HG03139 (cell line): ENCODE results near the gene FSCN2.

Experiments used
- ATAC-seq: cut with Tn5 transposase; IDR thresholded peaks from one replicate; pipeline ENCODE4 v1.9.1; 2021; ENCODE audit not compliant: unreplicated experiment

The FSCN2 gene

DNA sequence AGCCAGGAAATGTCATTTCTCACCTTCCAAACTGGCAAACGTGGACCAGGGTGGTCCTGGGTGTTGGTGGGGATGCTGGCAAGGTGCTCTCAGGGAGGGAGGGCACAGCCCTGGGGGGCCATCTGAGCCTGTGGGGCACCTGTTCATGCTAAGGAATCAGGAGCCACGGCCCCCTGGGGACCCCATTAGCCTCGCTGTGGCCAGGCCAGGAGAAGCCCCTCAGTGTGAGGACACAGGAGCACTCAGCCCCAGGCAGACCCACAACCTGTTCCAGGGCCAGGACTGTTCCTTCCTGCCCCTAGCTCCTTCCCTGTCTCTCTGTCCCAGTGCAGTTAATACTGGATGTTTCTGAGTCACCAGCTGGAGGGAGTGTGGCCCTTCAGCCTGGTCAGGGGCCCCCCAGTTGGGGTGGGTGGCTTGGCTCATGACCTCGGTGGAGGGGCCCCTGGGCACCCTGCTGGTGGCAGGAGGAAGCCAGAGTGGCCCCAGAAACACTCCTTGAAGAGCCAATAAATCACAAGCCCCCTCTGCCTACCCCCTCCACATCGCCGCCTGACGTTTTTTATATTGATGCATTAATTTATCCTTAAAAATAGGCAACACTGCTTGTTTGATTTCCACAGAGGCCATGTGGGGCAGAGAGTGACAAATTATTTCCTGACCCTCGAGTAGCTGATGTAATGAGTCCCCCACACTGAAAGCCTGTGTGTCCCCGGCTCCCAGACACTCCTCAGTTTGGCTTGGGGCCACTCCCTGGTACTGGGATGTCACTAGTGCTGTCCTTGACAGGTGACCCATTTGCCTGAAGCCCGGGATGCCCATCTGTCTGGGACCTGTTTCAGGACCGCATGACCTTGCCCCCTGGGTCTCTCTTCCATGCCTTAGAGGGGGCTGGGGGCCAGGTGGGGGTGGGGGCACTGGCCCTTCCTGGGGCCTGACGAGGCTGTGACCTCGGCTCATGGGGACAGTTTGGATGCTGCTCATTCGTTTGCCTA is 37.9 kb upstream of the FSCN2 start:
- ATAC-seq, result no peak

DNA sequence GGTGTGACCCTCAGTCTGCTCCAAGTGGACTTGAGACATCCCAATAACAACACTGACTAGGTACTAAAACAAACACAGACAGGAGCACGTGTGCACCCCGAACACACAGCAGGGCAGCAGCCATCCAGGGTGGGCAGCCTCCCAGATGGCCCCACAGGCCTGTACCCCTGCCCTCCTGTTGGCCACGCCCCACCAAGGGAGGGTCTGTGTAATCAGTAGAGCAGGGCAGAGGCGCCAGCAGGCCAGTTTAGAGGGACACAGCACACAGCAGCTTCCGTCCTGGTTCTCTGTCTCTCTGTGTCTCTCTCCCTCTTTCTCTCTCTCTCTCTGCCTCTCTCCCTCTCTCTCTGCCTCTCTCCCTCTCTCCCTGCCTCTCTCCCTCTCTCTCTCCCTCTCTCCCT is 37.0 kb upstream of the FSCN2 start:
- ATAC-seq, result no peak

DNA sequence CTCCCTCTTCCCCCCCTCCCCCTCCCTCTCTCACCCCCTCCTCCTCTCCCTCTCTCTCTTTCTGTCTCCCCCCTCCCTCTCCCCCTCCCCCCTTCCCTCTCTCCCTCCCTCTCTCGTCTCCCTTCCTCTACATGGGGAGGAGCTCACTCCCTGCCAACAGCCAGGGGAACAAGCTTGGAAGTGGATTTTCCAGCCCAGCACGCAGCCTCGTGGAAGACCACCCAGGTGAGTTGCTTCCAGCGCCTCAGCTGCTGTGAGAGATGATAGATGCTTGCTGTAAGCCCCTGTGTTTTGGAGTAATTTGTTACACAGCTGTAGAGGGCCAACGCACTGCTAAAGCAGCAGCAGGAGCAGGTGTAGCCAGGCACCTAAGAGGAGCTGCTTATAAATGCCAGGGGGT is 36.4 kb upstream of the FSCN2 start:
- ATAC-seq, result no peak

DNA sequence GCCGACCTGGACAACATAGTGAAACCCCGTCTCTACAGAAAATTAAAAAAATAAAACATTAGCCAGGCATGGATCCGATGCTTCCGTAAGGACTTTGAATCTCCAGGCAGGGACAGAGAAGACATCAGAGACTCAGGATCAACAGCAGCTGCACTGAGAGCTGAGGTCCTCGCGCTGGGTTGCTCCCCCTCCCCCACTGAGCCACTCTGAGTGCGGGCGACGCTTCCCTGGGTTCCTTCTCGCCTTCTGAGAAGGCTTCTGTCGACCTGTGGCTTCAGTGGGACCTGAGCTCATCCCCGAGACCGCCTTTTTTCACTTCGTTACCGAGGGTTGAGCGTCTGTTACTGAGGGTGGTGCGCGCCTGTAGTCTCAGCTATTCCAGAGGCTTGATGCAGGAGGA is 36.0 kb upstream of the FSCN2 start:
- ATAC-seq, result no peak

DNA sequence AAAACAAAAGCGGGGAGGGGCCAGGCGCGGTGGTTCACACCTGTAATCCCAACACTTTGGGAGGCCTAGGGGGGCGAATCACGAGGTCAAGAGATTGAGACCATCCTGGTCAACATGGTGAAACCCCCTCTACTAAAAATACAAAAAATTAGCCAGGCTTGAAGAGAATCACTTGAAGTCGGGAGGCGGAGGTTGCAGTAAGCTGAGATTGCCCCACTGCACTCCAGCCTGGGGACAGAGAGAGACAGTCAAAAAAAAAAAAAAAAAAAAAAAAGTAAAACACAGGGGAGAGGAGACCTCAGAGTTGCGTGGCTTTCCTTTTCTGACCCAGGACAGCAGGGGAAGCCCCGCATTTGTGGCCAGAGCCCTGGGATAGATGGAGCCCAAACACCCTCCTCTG is 35.5 kb upstream of the FSCN2 start:
- no peak for ATAC-seq

DNA sequence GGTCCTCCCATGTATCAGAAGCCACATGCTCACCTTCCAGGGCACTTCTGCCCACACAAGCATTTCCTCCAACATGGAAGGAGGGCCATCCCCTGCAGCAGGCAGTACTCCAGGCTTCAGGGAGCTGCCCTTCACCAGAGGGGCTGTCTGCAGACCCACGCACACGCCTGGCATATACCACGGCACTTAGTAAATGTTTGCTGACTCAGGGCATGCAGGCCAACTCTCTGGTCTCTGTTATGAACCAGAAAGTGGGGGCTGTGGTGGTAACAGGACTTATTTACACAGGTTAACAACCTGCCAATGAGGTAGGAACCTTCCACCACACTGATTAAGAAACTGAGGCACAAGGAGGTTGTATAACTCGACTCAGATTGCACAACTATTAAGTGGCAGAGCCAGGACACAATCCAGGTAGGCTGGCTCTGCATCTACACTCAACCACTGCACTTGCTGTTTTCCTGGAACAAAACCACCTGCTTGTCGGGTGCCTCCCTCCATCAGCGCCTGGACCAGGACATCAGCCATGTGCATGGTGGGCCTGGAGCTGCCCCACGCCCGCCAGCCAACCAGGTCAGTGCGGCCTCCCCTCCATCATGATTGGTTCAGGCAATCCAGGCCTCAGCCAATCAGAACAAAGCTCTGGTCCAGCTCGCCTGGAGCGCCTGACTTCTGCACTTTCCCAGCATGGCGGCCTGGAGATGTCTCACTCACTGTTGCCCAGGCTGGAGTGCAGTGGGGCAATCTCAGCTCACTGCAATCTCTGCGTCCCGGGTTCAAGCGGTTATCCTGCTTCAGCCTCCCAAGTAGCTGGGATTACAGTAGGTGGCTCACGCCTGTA is 34.8 kb upstream of the FSCN2 start:
- ATAC-seq, result no peak

DNA sequence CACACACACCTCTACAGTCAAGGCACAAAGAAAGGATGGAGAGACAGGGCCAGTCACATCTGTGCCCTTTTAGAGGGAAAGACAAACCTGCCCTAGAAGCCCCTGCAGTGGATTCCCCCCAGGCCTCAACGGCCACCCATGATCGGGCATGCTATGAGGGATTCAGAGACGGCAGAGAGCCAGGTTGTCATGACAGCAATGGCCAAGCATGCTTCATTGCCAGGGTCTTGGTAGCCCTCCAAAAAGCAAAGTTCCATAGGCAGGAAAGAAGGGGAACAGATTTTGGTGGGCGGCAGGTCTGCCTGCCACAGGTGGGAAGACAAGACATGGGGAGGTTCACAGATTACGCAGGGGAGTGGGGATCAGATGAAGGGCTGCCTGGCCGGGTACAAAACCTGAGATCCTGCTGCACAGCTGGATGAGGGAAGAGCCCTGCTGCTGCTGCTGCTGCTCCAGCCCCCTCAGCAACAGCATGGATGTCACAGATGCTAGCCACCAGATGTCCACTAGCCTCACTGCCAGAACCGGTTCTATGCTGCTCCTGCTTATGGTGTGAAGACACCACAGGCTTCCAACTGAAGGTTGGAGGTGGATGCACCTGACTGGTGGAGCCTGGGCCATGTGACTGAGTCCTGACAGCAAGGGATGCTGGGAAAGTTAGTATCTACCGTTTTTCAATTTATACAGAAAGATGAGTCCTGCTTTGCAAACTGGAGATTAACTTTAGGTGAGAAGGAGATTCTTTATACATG is 33.4 kb upstream of the FSCN2 start:
- no peak for ATAC-seq

DNA sequence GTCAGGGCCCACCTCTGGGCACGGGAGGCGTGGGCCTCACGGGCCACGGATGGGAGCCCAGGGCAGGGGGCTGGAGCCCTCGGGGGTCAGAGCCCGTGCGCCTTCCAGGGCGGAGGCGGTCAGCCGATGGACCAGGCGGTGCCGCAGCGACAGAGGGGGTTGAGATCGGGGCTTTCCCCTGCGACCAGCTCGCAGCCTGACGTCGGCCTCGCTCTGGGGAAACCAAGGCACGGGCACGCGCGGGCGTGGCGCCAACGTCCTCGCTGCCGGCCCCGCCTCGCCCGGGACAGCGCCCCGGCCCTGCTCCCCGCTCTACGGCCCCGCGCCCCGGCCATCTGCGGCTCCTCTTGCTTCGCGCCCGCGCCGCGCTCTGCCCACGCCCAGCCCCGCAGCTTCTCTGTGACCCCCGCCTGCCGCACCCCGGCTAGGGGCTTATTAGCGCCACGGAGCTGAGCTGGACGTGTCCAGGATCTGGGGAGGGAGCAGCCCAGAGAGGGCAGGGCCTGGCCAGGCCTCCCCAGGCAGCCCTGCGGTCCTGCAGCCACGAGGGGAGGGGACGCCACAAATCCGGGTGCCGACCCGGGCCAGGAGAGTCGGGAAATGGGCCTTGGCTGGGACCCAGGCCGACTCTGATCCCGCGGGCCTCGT is 29.1 kb upstream of the FSCN2 start:
- no peak for ATAC-seq

DNA sequence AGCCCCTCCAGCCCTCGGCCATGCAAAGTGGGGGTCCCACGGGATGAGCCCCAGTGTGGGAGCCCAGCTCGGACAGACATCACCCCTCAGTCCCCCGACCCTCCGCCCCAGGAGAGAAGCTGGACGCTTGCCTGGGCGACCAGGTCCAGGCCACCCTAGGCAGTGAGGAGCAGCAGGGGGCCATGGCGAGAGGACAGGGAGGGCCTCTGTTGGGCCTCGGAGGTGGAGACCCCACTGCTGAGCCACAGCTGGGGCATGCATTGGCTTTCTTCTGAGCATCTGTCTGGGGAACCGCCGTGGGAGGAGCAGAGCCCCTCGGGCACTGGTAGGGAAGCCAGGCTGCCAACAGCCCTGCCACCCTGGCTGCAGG is 28.6 kb upstream of the FSCN2 start:
- ATAC-seq, result no peak

DNA sequence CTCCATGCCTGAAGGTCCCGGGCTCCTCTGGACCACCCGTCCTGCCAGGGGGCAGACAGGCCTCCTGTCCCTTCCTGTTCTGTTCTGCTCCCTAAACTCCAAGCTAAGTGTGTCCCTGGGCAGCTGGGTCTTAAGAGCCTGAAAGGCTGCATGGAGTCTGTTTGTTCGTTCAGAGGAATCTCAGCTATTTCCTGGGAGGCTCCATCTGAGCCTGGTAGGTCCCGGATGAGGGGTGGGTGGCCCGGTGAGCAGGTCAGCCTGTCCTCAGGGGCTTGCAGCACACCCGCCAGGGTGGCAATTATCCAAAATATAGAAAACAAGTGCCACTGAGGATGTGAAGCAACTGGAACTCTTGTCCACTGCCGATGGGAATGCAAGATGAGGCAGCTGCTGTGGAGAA is 28.1 kb upstream of the FSCN2 start:
- ATAC-seq, result no peak

DNA sequence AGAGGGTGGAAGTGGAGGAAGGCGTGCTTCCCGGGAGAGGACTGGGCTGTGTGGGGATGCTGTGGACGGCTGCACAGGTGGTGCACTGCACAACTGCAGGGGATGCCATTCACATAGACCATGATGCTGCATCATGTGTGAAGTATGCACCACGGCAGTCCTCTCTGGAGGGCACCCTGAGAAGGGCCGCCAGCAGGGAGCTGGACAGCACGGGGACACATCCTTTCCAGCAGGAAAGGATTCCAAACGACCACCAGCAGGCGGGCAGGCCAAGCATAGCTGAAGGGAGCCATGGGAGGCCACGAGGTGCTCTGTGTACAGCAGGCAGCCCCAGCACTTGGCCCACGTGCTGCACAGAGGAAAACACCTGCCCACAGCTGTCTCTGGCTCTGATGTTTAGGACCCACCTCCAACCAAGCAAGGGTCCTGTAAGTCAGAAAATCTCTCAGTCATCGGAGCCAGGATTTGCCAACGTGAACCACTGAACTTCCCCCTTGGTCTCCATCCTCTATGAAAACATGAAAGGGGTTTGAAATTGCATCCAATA is 25.6 kb upstream of the FSCN2 start:
- no peak for ATAC-seq

DNA sequence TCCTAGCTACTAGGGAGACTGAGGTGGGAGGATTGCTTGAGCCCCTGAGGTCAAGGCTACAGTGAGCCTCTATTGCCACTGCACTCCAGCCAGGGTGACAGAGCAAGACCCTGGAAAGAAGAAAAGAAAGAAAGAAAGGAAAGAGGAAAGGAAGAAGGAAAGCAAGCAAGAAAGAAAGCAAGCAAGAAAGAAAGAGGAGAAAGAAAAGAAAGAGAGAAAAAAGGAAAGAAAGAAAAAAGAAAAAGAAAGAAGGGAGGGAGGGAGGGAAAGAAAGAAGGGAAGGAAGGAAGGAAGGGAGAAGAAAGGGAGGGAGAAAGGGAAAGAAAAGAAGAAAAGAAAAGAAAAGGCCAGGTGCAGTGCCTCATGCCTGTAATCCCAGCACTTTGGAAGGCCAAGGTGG is 24.6 kb upstream of the FSCN2 start:
- no peak for ATAC-seq

DNA sequence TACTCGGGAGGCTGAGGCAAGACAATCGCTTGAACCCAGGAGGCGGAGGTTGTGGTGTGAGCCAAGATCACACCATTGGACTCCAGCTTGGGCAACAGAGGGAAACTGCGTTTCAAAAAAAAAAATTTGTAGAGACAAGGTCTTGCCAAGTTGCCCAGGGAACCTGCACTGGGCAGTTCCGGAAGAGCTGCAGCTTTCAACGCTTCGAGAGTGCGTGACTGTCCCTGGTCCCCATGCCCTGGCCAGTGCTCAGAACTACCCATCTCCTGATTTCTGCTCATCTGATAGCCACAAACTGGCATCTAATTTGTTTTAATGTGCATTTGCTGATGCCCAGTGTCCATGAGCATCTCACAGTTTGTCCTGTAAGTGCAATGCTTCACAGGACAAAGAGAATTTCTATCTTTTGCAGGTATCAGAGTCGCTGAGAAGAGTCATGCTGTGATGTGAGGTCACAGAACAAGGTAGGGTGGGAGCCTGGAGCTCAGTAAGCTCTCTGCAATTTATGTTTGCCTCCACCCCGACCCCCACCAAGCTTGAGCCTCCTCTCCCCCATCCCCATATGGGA is 19.5 kb upstream of the FSCN2 start:
- no peak for ATAC-seq

DNA sequence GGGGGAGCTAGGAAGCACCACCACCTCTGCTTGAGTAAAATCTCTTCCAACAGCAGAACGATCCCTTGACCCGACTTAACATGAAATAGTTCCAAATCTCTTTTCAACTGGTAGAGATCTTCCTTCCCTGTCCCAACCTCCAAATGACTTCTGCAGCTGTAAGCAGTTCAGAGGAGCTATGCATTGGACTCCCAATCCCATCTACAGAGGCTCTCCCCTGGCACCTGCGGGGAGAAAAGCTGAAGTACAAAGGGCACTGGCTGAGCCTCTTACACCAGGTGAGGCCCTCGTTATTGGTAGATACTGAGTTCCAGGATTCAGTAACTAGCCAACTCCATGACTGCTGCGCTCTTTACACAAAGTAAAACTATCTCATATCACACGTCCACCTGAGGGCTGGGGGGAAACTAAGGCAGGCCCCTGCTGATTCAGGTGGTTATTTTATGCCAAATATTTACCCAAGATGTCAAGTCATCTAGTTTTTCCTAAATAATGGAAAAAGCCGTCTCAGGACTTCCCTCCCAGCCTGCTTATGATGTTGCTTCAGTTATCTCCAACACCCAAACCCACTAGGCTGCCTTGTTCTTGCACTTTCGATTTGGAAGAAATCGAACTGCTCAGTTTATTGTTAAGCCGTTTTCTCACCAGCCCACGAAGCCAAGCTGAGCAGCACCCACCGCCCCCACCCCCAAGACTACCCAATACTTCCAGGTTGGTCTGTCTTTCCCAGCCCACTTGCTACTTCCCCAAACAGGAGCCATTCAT is 18.8 kb upstream of the FSCN2 start:
- no peak for ATAC-seq

DNA sequence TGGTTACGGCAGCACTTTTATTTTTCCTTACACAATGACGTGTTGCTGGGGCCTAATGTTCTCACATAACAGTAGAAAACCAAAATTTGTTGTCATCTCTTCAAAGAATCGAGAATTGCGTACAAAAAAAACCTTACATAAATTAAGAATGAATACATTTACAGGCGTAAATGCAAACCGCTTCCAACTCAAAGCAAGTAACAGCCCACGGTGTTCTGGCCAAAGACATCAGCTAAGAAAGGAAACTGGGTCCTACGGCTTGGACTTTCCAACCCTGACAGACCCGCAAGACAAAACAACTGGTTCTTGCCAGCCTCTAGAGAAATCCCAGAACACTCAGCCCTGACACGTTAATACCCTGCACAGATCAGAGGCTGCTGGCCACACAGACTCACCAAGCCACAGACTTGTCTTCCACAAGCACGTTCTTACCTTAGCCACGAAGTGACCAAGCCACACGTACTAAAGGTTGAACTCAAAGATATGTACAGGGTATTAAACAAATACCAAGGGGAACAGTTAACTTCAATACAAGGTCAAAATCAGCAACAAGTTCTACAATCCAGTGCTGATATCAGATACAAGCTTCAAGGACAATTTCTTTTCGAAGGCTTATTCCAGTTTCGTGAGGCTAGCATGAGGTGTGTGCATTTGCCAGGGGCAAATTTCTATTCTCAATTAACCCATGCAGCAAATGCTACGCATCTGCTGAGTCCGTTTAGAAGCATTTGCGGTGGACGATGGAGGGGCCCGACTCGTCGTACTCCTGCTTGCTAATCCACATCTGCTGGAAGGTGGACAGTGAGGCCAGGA is 18.0 kb upstream of the FSCN2 start:
- ATAC-seq, result no peak

DNA sequence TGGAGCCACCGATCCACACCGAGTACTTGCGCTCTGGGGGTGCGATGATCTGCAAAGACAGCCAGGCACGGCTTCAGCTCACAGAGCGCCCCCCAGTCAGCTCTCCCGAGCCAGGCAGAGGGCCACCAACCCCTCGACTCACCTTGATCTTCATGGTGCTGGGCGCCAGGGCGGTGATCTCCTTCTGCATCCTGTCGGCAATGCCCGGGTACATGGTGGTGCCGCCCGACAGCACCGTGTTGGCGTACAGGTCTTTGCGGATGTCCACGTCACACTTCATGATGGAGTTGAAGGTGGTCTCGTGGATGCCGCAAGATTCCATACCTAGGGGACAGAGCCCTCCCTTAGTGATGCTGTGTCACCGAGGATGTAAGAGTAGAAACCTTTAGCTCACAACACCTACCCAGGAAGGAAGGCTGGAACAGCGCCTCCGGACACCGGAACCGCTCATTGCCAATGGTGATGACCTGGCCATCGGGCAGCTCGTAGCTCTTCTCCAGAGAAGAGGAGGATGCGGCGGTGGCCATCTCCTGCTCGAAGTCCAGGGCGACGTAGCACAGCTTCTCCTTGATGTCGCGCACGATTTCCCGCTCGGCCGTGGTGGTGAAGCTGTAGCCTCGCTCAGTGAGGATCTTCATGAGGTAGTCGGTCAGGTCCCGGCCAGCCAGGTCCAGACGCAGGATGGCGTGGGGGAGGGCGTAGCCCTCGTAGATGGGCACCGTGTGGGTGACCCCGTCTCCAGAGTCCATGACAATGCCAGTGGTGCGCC is 17.2 kb upstream of the FSCN2 start:
- ATAC-seq, result no peak

DNA sequence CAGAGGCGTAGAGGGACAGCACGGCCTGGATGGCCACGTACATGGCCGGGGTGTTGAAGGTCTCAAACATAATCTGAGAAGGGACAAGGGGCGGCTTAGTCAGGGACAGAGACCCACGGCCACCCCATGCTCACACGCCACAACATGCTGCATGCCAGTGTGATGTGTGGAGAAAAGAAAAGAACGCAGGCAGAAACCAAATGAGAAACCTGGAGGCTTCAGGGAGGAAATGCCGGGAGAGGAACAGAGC is 16.7 kb upstream of the FSCN2 start:
- no peak for ATAC-seq
